HUES64 (cell line): Measurements from ENCODE around the gene PPP1CA.
"Not testable (repeated sequence)": the region's sequence is repeated elsewhere in the genome, so short reads cannot be mapped to it uniquely, and the experiment has no call there.

Experiments used
- H3K27ac ChIP-seq: 2 replicates; pipeline ENCODE4 v1.7.0; 2013; ENCODE audit warnings: low read depth, low read length, inconsistent platforms
- H3K27me3 ChIP-seq: 2 replicates; pipeline ENCODE4 v1.6.1; 2013; ENCODE audit warnings: mild to moderate bottlenecking, low read length; ENCODE audit not compliant: insufficient read depth
- H3K36me3 ChIP-seq: 2 replicates; pipeline ENCODE4 v1.6.1; 2013; ENCODE audit warnings: mild to moderate bottlenecking, low read length; ENCODE audit not compliant: insufficient read depth
- H3K4me1 ChIP-seq: 2 replicates; pipeline ENCODE4 v1.6.1; 2013; ENCODE audit warnings: mild to moderate bottlenecking, low read length, moderate library complexity; ENCODE audit not compliant: insufficient read depth
- H3K4me3 ChIP-seq: 2 replicates; pipeline ENCODE4 v1.5.1; 2013; ENCODE audit warnings: mild to moderate bottlenecking, low read length, moderate library complexity
- H3K9ac ChIP-seq: 2 replicates; pipeline ENCODE4 v1.6.1; 2013; ENCODE audit warnings: mild to moderate bottlenecking, low read depth, low read length
- H3K9me3 ChIP-seq: 2 replicates; pipeline ENCODE4 v1.6.1; 2013; ENCODE audit warnings: low read depth, low read length; ENCODE audit not compliant: insufficient read depth
- WGBS: fragments of 150-250, 120-280 bp; methylation state at CpG from one replicate; pipeline ENCODE4 v1.1.7; 2013; ENCODE audit warnings: missing lambda C conversion rate; 5-methylcytosine and 5-hydroxymethylcytosine counted together

PPP1CA gene

DNA sequence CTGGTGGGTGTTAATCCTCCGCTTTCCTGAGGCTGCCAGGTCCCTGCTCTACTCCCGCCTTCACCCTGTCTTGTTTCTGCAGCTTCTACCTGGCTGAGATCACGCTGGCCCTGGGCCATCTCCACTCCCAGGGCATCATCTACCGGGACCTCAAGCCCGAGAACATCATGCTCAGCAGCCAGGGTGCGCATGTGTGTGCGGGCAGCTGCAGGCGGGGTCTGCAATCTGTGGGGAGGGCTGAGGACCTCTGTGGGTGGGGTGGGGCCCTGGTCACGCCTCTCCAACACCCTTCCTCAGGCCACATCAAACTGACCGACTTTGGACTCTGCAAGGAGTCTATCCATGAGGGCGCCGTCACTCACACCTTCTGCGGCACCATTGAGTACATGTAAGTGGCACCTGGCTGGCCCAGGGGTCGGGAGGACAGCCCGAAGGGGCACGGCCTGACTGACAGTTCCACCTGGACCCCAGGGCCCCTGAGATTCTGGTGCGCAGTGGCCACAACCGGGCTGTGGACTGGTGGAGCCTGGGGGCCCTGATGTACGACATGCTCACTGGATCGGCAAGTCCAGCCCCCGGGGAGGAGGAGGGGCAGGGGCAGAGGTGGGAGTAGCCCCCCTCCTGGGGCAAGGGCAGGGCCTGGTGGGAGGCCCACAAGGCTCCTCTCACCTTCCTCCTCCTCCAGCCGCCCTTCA, 31.1 kb upstream of the PPP1CA start:
- peaks cover 33% of the 10 kb centered on the region; the same call in 1 of the 2 replicates for H3K36me3 ChIP-seq
- H3K4me3 ChIP-seq: no peak overlapping the region
- H3K4me1 ChIP-seq: peaks cover 8% of the 10 kb centered on the region; the same call in 1 of the 2 replicates
- WGBS: 93% methylated on average over 22 of the region's 22 CpGs
- no peaks in the 10 kb centered on the region for H3K27me3 ChIP-seq
- no peak overlapping the region for H3K9ac ChIP-seq
- H3K27ac ChIP-seq: no peak overlapping the region
- H3K9me3 ChIP-seq: no peaks in the 10 kb centered on the region

DNA sequence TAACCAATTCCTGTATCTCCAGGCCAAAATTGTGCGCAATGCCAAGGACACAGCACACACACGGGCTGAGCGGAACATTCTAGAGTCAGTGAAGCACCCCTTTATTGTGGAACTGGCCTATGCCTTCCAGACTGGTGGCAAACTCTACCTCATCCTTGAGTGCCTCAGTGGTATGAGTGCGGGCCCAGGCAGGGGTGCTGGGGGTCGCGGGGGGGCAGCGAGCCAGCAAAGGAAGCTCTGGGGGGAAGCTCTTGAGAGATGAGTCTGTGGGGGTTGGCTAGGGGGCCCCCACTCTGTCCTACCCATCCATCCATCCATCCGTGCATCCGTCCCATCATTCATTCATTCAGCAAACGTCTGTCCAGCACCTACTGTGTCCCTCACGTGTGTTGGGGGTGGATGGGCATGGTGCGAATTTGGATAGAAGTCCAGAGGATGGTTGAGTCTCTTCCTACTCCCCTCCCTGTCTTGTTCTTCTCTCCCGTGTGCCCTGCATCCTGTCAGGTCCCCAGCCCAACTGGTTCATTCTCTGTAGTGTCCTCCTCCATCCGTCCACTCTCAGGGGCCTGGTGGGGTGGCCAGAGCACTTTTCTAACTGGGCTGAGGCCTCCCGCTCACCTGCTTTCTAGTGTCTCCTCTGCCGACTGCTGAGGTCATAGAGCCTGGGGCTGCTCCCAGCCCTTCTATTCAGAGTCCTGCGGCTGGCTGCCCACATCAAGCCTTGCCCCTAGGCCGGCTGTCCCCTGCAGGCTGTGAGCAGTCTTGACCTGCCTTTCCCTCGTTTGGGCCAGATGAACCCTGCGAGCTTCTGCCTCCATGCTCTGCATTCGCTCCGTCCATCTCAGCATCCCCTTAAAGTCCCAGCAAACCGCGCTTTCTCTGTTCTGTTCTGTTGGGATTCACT, 29.9 kb upstream of the PPP1CA start:
- WGBS: 95% methylated on average over 22 of the region's 24 CpGs
- peaks cover 29% of the 10 kb centered on the region; the same call in 1 of the 2 replicates for H3K36me3 ChIP-seq

DNA sequence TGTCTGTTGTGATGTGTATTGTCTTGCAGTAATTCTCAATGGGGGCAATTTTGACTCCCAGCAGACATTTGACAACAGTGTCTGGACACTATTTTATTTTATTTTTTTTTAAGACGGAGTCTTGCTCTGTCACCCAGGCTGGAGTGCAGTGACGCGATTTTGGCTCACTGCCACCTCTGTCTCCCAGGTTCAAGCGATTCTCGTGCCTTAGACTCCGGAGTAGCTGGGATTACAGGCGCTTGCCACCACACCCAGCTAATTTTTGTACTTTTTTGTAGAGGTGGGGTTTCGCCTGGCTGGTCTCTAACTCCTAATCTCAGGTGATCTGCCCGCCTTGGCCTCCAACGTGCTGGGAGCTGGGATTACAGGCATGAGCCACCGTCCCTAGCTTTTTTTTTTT, 28.1 kb upstream of the PPP1CA start:
- WGBS: 96% methylated on average over 11 of the region's 11 CpGs
- Histone ChIP-seq H3K27ac (no peak overlapping the region), H3K9ac (no peak overlapping the region)

More for the DNA sequence above, 29.9 kb upstream of the PPP1CA start:
- no peak overlapping the region for H3K9ac ChIP-seq
- peaks cover 4% of the 10 kb centered on the region; the same call in 1 of the 2 replicates for H3K4me1 ChIP-seq
- no peaks in the 10 kb centered on the region for H3K27me3 ChIP-seq
- H3K9me3 ChIP-seq: no peaks in the 10 kb centered on the region
- H3K27ac ChIP-seq: no peak overlapping the region
- H3K4me3 ChIP-seq: no peak overlapping the region

DNA sequence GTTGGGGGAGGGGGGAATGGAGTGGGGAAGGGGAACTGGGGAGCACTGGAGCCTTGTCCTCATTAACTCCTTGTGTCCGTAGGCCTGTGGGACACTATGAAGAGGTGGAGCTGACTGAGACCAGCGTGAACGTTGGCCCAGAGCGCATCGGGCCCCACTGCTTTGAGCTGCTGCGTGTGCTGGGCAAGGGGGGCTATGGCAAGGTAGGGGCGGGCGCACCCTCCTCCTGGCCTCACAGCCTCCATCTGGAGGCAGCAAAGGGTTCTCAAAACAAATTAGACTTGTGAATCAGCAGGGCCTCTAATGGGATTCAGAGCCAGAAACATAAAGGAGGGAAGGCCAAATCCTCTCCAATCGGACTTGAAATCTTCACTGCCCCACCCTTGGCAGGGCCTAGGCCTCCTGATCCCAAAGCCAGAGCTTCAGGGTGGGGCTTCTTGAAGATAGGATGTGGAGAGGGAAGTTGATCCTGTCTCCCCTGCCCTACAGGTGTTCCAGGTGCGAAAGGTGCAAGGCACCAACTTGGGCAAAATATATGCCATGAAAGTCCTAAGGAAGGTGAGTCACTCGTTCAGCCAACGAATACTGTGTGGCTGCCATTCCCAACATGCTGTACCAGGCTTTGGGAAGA, 27.5 kb upstream of the PPP1CA start:
- Histone ChIP-seq H3K27ac (peak overlapping the region; percentile 31; the same call in 1 of the 2 replicates), H3K4me3 (peak overlapping the region; percentile 90), H3K9me3 (no peaks in the 10 kb centered on the region), H3K9ac (peak overlapping the region; percentile 81; the same call in 1 of the 2 replicates), H3K27me3 (no peaks in the 10 kb centered on the region), H3K36me3 (peaks cover 22% of the 10 kb centered on the region; the same call in 1 of the 2 replicates), H3K4me1 (0 out of 2 replicates have a peak, but pooled peaks cover 3% of the 10 kb centered on the region)
- WGBS: 63% methylated on average over 12 of the region's 12 CpGs

More for the DNA sequence above, 28.1 kb upstream of the PPP1CA start:
- Histone ChIP-seq H3K36me3 (peaks cover 28% of the 10 kb centered on the region; the same call in 1 of the 2 replicates), H3K4me1 (0 out of 2 replicates have a peak, but pooled peaks cover 3% of the 10 kb centered on the region), H3K4me3 (peak overlapping the region; percentile 90), H3K9me3 (no peaks in the 10 kb centered on the region), H3K27me3 (no peaks in the 10 kb centered on the region)

DNA sequence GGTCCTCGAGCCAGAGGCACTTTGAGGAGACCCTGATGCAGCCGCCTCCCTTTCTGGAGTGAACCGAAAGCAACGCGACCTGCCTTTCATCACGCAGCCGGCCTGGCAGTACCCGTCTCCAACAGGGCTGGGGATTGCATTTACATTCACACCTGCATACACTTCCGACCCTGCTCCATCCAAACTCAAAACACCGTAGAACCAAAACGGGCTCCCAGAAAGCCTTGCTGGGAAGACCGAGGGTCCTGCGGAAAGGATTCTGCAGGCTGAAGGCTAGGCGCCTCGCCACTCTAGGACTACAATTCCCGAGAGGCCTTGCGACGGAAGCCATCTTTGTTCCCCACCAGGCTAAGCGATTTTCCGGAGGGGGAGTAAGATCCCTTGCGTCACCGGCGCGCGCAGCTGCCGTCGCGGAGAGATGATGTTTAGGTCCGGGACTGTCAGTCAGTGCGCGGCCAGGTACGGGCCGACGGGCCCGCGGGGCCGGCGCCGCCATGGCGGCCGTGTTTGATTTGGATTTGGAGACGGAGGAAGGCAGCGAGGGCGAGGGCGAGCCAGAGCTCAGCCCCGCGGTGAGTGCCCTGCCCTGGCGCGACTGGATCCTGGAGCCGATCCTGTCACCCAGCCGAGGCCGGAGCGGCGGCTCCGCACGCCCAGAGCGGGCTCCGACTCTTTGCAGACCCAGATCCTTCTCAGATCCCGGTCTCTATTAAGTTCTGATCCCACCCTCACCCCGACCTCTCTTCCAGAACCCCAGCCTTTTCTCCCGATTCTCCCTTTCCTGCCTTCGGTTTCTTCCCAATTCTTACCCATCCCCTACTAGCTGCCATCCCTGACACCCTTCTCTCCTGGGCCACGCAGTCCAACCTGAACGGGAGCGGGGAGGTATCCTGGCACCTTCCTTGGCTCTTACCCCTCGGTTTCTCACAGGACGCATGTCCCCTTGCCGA, 26.7 kb upstream of the PPP1CA start, which contains the start of gene RPS6KB2:
Gene RPS6KB2, plus strand, starts transcription at position 443 of the 950 bp plus-strand sequence. Its CDS starts 52 bp downstream, at position 495.
- peaks cover 16% of the 10 kb centered on the region; the same call in 1 of the 2 replicates for H3K36me3 ChIP-seq
- H3K27ac ChIP-seq: peak within 1 kb of the TSS; percentile 54
- 0 out of 2 replicates have a peak, but pooled peaks cover 3% of the 10 kb centered on the region for H3K4me1 ChIP-seq
- no peaks in the 10 kb centered on the region for H3K27me3 ChIP-seq
- H3K9ac ChIP-seq: peak within 1 kb of the TSS; percentile 81
- WGBS: 4% methylated on average over 68 of the region's 68 CpGs
- H3K9me3 ChIP-seq: no peaks in the 10 kb centered on the region
- peak within 1 kb of the TSS; percentile 90 for H3K4me3 ChIP-seq

DNA sequence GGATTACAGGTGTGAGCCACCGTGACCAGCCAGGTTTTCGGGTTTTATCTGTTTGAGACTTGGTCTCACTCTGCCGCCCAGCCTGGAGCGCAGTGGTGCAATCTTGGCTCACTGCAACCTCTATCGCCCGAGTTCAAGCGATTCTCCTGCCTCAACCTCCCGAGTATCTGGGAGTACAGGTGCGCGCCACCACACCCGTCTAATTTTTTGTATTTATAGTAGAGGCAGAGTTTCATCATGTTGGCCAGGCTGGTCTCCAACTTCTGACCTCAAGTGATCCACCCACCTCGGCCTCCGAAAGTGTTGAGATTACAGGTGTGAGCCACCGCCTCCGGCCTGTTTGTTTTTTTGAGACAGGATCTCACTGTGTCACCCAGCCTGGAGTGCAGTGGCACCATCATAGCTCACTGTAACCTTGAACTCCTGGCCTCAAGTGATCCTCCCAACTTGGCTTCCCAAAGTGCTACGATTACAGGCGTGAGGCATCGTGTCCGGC, 25.8 kb upstream of the PPP1CA start:
- WGBS: 92% methylated on average over 19 of the region's 19 CpGs
- H3K27ac ChIP-seq, H3K9me3 ChIP-seq, H3K36me3 ChIP-seq, H3K4me1 ChIP-seq, H3K27me3 ChIP-seq: not testable (repeated sequence)
- H3K9ac ChIP-seq: peak overlapping the region; percentile 41
- H3K4me3 ChIP-seq: peak overlapping the region; percentile 90

DNA sequence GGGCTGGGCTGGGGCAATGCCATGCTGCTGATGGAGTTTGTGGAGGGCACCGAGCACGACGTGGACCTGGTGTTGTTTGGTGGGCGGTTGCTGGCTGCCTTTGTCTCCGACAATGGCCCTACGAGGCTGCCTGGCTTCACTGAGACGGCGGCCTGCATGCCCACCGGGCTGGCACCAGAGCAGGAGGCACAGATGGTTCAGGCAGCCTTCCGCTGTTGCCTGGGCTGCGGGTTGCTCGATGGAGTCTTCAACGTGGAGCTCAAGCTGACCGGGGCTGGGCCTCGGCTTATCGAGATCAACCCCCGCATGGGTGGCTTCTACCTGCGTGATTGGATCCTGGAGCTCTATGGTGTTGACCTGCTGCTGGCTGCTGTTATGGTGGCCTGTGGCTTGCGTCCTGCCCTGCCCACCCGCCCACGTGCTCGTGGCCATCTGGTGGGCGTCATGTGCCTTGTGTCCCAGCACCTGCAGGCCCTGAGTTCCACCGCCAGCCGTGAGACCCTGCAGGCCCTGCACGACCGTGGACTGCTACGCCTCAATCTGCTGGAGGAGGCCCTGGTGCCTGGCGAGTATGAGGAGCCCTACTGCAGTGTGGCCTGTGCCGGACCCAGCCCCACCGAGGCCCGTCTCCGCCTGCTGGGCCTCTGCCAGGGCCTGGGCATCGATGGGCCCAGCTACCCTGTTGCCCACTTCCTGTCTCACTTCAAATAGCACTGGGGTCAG, 22.4 kb upstream of the PPP1CA start:
- Histone ChIP-seq H3K9ac (no peak overlapping the region), H3K4me1 (0 out of 2 replicates have a peak, but pooled peaks cover 4% of the 10 kb centered on the region), H3K27ac (no peak overlapping the region), H3K4me3 (no peak overlapping the region), H3K9me3 (no peaks in the 10 kb centered on the region), H3K36me3 (no peaks in the 10 kb centered on the region), H3K27me3 (peaks cover 9% of the 10 kb centered on the region)
- 93% methylated on average over 34 of the region's 34 CpGs for WGBS

DNA sequence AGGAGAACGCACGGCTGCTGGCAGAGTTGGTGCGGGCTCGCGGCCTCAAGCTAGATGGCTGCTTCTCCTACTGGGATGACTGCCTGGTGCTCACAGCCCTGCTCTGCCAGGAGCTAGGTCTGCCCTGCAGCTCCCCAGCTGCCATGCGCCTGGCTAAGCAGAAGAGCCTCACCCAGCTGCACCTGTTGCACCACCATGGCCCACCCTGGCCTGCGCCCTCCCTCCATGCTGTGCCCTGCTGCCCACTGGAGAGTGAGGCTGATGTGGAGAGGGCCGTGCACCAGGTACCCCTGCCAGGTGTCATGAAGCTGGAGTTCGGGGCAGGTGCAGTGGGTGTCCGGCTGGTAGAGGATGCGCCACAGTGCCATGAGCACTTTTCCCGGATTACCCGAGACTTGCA, 21.8 kb upstream of the PPP1CA start:
- Histone ChIP-seq H3K27ac (no peak overlapping the region), H3K36me3 (no peaks in the 10 kb centered on the region), H3K4me1 (0 out of 2 replicates have a peak, but pooled peaks cover 3% of the 10 kb centered on the region), H3K27me3 (peaks cover 13% of the 10 kb centered on the region), H3K4me3 (no peak overlapping the region), H3K9me3 (no peaks in the 10 kb centered on the region), H3K9ac (no peak overlapping the region)
- WGBS: 94% methylated on average over 13 of the region's 13 CpGs

DNA sequence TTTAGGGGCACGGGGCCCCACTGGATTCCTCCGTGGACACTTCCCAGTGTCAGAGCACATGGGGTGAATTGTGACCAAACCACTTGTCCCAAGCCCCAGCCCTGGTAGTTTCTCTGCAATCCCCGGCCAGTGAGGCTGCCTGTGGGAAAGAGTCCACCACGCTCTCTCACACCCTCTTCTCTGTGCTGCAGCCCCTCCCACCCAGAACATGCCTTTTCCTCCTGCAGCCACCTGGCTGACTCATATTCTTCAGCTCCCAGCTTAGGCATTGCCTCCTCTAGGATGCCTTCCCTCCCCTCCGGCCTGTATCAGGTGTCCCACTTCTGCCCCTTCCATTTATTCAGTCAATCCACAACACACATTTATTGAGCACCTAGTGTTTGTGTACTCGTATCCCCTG, 21.2 kb upstream of the PPP1CA start:
- no peaks in the 10 kb centered on the region for H3K9me3 ChIP-seq
- no peak overlapping the region for H3K4me3 ChIP-seq
- 0 out of 2 replicates have a peak, but pooled peaks cover 3% of the 10 kb centered on the region for H3K4me1 ChIP-seq
- no peak overlapping the region for H3K27ac ChIP-seq
- peaks cover 13% of the 10 kb centered on the region for H3K27me3 ChIP-seq
- no peak overlapping the region for H3K9ac ChIP-seq
- H3K36me3 ChIP-seq: no peaks in the 10 kb centered on the region
- 71% methylated on average over 6 of the region's 6 CpGs for WGBS
